Measurements from ENCODE around the gene SYNGR2.

Gene SYNGR2

GRCh38 chr17:78196716-78197115 lies 28.3 kb downstream of the SYNGR2 start:
- TF ChIP-seq TAF1 (IDR thresholded peaks at IDR 0.05; ENCODE audit: low read depth, low read length) = no peak

GRCh38 chr17:78197147-78197832 lies 28.9 kb downstream of the SYNGR2 start:
- FAIRE-seq = no peak
- no peak for DNase-seq (ENCODE audit: insufficient read length, low spot score)
- no peak for TF ChIP-seq SPI1 (IDR thresholded peaks at IDR 0.05; ENCODE audit: low read depth, low read length)
- TF ChIP-seq POLR2AphosphoS5 (IDR thresholded peaks at IDR 0.05; ENCODE audit: low read depth, low read length) = no peak
- TF ChIP-seq POU2F2 (IDR thresholded peaks at IDR 0.05; ENCODE audit: low read depth, low read length) = no peak
- no peak for TF ChIP-seq PAX5 (IDR thresholded peaks at IDR 0.05; ENCODE audit: insufficient read depth, low read length, severe bottlenecking)
- no peak for TF ChIP-seq POLR2A (IDR thresholded peaks at IDR 0.05; ENCODE audit: low read depth, low read length)
- TF ChIP-seq TAF1 (IDR thresholded peaks at IDR 0.05; ENCODE audit: low read depth, low read length) = no peak

More at GRCh38 chr17:78196716-78197115, 28.3 kb downstream of the SYNGR2 start:
- DNase-seq (ENCODE audit: insufficient read length, low spot score) (no peak), FAIRE-seq (no peak)

- TF ChIP-seq PAX5 (IDR thresholded peaks at IDR 0.05; ENCODE audit: insufficient read depth, low read length, severe bottlenecking) = no peak
- no peak for TF ChIP-seq SPI1 (IDR thresholded peaks at IDR 0.05; ENCODE audit: low read depth, low read length)
- TF ChIP-seq POLR2AphosphoS5 (IDR thresholded peaks at IDR 0.05; ENCODE audit: low read depth, low read length) = no peak
- no peak for TF ChIP-seq TAF1 (IDR thresholded peaks at IDR 0.05; ENCODE audit: low read depth, low read length)
- no peak for TF ChIP-seq POU2F2 (IDR thresholded peaks at IDR 0.05; ENCODE audit: low read depth, low read length)
- no peak for TF ChIP-seq POLR2A (IDR thresholded peaks at IDR 0.05; ENCODE audit: low read depth, low read length)
- DNase-seq (ENCODE audit: insufficient read length, low spot score) (no peak), FAIRE-seq (no peak)
Measured at GRCh38 chr17:78200451-78200850, 32.1 kb downstream of the SYNGR2 start.

- DNase-seq (ENCODE audit: insufficient read length, low spot score) = no peak
- no peak for FAIRE-seq
- TF ChIP-seq PAX5 (IDR thresholded peaks at IDR 0.05; ENCODE audit: insufficient read depth, low read length, severe bottlenecking) (no peak), SPI1 (IDR thresholded peaks at IDR 0.05; ENCODE audit: low read depth, low read length) (no peak), POU2F2 (IDR thresholded peaks at IDR 0.05; ENCODE audit: low read depth, low read length) (no peak), TAF1 (IDR thresholded peaks at IDR 0.05; ENCODE audit: low read depth, low read length) (no peak), POLR2AphosphoS5 (IDR thresholded peaks at IDR 0.05; ENCODE audit: low read depth, low read length) (no peak), POLR2A (IDR thresholded peaks at IDR 0.05; ENCODE audit: low read depth, low read length) (no peak)
Measured at GRCh38 chr17:78202666-78203065, 34.3 kb downstream of the SYNGR2 start.

GRCh38 chr17:78204387-78205123 lies 36.2 kb downstream of the SYNGR2 start:
- FAIRE-seq (no peak), DNase-seq (ENCODE audit: insufficient read length, low spot score) (no peak)
- no peak for TF ChIP-seq PAX5 (IDR thresholded peaks at IDR 0.05; ENCODE audit: insufficient read depth, low read length, severe bottlenecking)
- no peak for TF ChIP-seq TAF1 (IDR thresholded peaks at IDR 0.05; ENCODE audit: low read depth, low read length)
- TF ChIP-seq POLR2A (IDR thresholded peaks at IDR 0.05; ENCODE audit: low read depth, low read length) = no peak
- TF ChIP-seq POU2F2 (IDR thresholded peaks at IDR 0.05; ENCODE audit: low read depth, low read length) = no peak

- no peak for DNase-seq (ENCODE audit: insufficient read length, low spot score)
- TF ChIP-seq PAX5 (IDR thresholded peaks at IDR 0.05; ENCODE audit: insufficient read depth, low read length, severe bottlenecking) (no peak), SPI1 (IDR thresholded peaks at IDR 0.05; ENCODE audit: low read depth, low read length) (no peak), POLR2A (IDR thresholded peaks at IDR 0.05; ENCODE audit: low read depth, low read length) (no peak), POLR2AphosphoS5 (IDR thresholded peaks at IDR 0.05; ENCODE audit: low read depth, low read length) (no peak), TAF1 (IDR thresholded peaks at IDR 0.05; ENCODE audit: low read depth, low read length) (no peak), POU2F2 (IDR thresholded peaks at IDR 0.05; ENCODE audit: low read depth, low read length) (no peak)
- no peak for FAIRE-seq
Measured at GRCh38 chr17:78205124-78205775, 36.9 kb downstream of the SYNGR2 start.

GRCh38 chr17:78206298-78206697 lies 37.9 kb downstream of the SYNGR2 start:
- TF ChIP-seq SPI1 (IDR thresholded peaks at IDR 0.05; ENCODE audit: low read depth, low read length) (no peak), TAF1 (IDR thresholded peaks at IDR 0.05; ENCODE audit: low read depth, low read length) (no peak), POU2F2 (IDR thresholded peaks at IDR 0.05; ENCODE audit: low read depth, low read length) (no peak), POLR2AphosphoS5 (IDR thresholded peaks at IDR 0.05; ENCODE audit: low read depth, low read length) (no peak), PAX5 (IDR thresholded peaks at IDR 0.05; ENCODE audit: insufficient read depth, low read length, severe bottlenecking) (no peak), POLR2A (IDR thresholded peaks at IDR 0.05; ENCODE audit: low read depth, low read length) (no peak)
- DNase-seq (ENCODE audit: insufficient read length, low spot score) (no peak), FAIRE-seq (no peak)

GRCh38 chr17:78208486-78208885 lies 40.1 kb downstream of the SYNGR2 start:
- TF ChIP-seq PAX5 (IDR thresholded peaks at IDR 0.05; ENCODE audit: insufficient read depth, low read length, severe bottlenecking) (no peak), TAF1 (IDR thresholded peaks at IDR 0.05; ENCODE audit: low read depth, low read length) (no peak), POLR2A (IDR thresholded peaks at IDR 0.05; ENCODE audit: low read depth, low read length) (no peak), SPI1 (IDR thresholded peaks at IDR 0.05; ENCODE audit: low read depth, low read length) (no peak), POLR2AphosphoS5 (IDR thresholded peaks at IDR 0.05; ENCODE audit: low read depth, low read length) (no peak), POU2F2 (IDR thresholded peaks at IDR 0.05; ENCODE audit: low read depth, low read length) (no peak)
- FAIRE-seq (no peak), DNase-seq (ENCODE audit: insufficient read length, low spot score) (no peak)

GRCh38 chr17:78210111-78210510 lies 41.7 kb downstream of the SYNGR2 start:
- FAIRE-seq = no peak
- TF ChIP-seq POLR2AphosphoS5 (IDR thresholded peaks at IDR 0.05; ENCODE audit: low read depth, low read length) (no peak), SPI1 (IDR thresholded peaks at IDR 0.05; ENCODE audit: low read depth, low read length) (no peak), POLR2A (IDR thresholded peaks at IDR 0.05; ENCODE audit: low read depth, low read length) (no peak), PAX5 (IDR thresholded peaks at IDR 0.05; ENCODE audit: insufficient read depth, low read length, severe bottlenecking) (no peak), TAF1 (IDR thresholded peaks at IDR 0.05; ENCODE audit: low read depth, low read length) (no peak)
- DNase-seq (ENCODE audit: insufficient read length, low spot score) = no peak
